Adrenal gland (tissue), 5 donors: ENCODE data around the gene CACNA1H.

Source experiments
- CTCF ChIP-seq, 6 experiments: fragments of 450-650 bp in 4 of 6; fragments of 200-600 bp in 2 of 6; sonication (generic) in 1 of 6; IDR thresholded peaks; 1 replicate in 5 of 6; 2 replicates in 1 of 6; pipeline versions ENCODE4 v1.5.1 to v1.8.0; 2016 to 2021; ENCODE audit warnings: antibody characterized with exemption in 6 of 6, mild to moderate bottlenecking in 2 of 6, moderate library complexity in 1 of 6
- POLR2A ChIP-seq, 2 donors: fragments of 450-650 bp; IDR thresholded peaks; one replicate each; pipeline ENCODE4 v1.6.1; 2017; ENCODE audit warnings: antibody characterized with exemption in 2 of 2, mild to moderate bottlenecking in 2 of 2, moderate library complexity in 1 of 2
- donor health status: DM: no; HTN: no; CAD: no.

- TF ChIP-seq CTCF (IDR thresholded peaks at IDR 0.05): no peak
- peak in 1 of 2 donors; percentile 11 for TF ChIP-seq POLR2A (IDR thresholded peaks at IDR 0.05)
Observed at GRCh38 chr16:1193825-1194581, 41.1 kb downstream of the CACNA1H start.
